ENCODE measurements around the gene ST3GAL5. TPM values are rescaled to one million over a fixed set of nuclear protein-coding genes. Genes with fewer than 3 reads are reported as not detected.
A peak's percentile ranks its signal among the peaks of the same experiment; 100 is the strongest.

ST3GAL5 gene
- total and polyA plus RNA-seq, 8 donors = 4.1 to 84.2 (median 11.8) TPM

GRCh38 chr2:85807756-85808155 is 81.0 kb downstream of the ST3GAL5 start:
- H3K36me3 ChIP-seq = no peaks in the 10 kb centered on the region
- H3K27me3 ChIP-seq = no peaks in the 10 kb centered on the region
- no peak for DNase-seq
- H3K27ac ChIP-seq = no peak overlapping the region
- no peak for TF ChIP-seq POLR2A (IDR thresholded peaks at IDR 0.05)
- no peak for TF ChIP-seq EP300 (IDR thresholded peaks at IDR 0.05)
- no peak for TF ChIP-seq POLR2AphosphoS5 (IDR thresholded peaks at IDR 0.05)
- no peak for TF ChIP-seq CTCF (IDR thresholded peaks at IDR 0.05)
- H3K4me3 ChIP-seq = no peak overlapping the region
- intact Hi-C loops (cut with DNase I; ENCODE audit: low total_unique reads) = no loop called here
- H3K4me1 ChIP-seq = peaks cover 14 to 54% (median 26%) of the 10 kb centered on the region in 4 donors
- whole genome bisulfite sequencing, 5 donors = 91 to 100% (median 95%) methylated on average over 3 of the region's 3 CpGs
- no peaks in the 10 kb centered on the region for H3K9me3 ChIP-seq

DNA sequence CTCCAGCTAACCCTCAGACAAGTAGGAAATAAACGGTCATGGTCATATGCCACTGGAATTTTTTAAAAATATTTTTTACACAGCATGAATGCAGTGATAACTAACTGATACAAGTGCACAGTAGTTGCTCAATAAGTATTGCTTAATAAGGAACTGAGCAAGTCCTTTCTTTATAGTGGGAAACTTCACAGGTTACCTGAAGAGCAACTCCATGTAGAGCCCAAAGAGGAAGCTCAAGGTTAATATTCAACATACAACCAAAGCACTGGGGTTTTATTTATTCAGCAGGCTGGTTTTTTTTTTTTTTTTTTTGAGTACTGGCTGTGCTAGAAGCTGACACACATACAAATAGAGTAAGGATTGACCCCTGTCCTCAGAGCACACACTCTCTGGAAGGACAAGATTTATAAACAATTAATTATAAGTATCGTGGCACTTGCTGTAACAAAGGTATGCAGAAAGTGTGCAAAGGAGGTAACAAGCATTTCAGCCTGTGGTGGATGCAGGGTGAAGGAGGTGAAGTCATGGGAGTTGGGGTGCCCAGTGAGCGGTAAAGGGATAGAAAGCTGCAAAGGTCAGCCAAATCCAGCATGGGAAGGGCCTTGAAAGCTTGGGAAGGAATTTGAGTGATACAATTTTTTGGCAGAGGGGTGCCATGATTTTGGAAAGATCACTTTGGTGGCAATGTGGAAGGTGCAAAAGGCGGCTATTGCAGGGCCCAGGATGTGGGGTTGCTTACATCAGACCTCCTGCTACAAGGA is 82.3 kb downstream of the ST3GAL5 start:
- DNase-seq = no peak
- no peaks in the 10 kb centered on the region for H3K9me3 ChIP-seq
- 68 to 77% (median 74%) methylated on average over 4 of the region's 4 CpGs for WGBS, 5 donors
- intact Hi-C loops (cut with DNase I; ENCODE audit: low total_unique reads) = no loop called here
- TF ChIP-seq CTCF (IDR thresholded peaks at IDR 0.05) (no peak), EP300 (IDR thresholded peaks at IDR 0.05) (no peak), POLR2A (IDR thresholded peaks at IDR 0.05) (no peak), POLR2AphosphoS5 (IDR thresholded peaks at IDR 0.05) (no peak)
- H3K4me1 ChIP-seq = peaks cover 10 to 45% (median 22%) of the 10 kb centered on the region in 4 donors
- no peaks in the 10 kb centered on the region for H3K36me3 ChIP-seq
- no peak overlapping the region for H3K4me3 ChIP-seq
- H3K27me3 ChIP-seq = no peaks in the 10 kb centered on the region
- H3K27ac ChIP-seq = peak overlapping the region in 2 of 5 donors; percentile 7 to 47

DNA sequence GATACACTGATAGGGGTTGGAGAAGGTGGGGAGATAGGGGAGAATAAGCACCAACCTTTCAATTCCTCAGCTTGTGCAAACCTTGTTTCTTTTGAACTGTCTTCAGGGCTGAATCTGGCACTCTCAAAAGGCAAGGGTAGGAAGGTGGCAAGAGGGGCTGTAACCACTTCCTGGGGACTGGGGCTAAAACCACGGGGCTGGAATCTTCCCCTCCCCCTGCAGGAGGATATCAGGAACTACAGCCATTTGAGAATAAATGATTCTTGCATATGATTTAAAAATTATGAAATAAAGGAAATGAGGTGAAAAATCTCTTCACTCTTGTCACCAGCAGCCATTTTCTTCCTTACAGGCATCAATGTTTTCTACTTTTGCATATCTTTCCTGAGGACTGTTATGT is 84.2 kb downstream of the ST3GAL5 start:
- no peak for DNase-seq
- peaks cover 0 to 30% (median 10%) of the 10 kb centered on the region in 4 donors for H3K4me1 ChIP-seq
- intact Hi-C loops (cut with DNase I; ENCODE audit: low total_unique reads) = no loop called here
- peaks cover 0 to 7% (median 3%) of the 10 kb centered on the region in 4 donors for H3K9me3 ChIP-seq
- no peaks in the 10 kb centered on the region for H3K27me3 ChIP-seq
- TF ChIP-seq EP300 (IDR thresholded peaks at IDR 0.05) = no peak
- TF ChIP-seq CTCF (IDR thresholded peaks at IDR 0.05) = peak in 4 of 7 experiments; percentile 39 to 52 (median 41)
- H3K27ac ChIP-seq = no peak overlapping the region
- WGBS, 5 donors = 0 to 2% (median 0%) methylated on average over 1 of the region's 1 CpG
- H3K36me3 ChIP-seq = no peaks in the 10 kb centered on the region
- no peak overlapping the region for H3K4me3 ChIP-seq

DNA sequence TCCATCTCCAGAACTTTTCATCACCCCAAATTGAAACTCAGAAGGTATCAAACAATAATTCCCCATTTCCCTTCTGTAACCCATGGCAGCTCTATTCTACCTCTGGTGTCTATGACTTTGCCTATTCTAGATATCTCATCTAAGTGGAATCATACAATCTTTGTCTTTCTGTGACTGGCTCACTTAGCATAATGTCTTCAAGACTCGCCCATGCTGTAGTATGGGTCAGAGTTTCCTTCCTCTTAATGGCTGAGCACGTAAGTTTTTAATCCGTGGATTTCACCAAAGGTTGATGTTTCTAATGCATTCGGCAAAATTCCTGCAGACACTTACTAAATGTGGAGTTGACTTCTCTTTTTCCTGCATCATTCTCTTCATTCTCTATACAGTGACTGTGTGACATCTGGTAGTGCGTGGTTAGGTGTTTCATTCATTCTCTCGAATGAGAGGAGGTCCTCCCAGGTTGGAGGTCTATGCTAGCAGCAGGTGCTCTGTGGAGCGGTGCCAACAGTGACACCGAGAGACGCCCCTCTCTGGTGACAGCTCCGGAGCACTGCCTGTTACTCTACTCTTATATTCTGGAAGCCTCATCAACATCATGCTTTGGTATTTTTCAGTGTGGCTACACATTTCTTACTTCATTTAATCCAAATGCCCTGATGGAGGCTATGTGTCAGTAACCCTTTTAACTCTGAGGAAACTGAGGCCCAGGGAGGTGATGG is 84.9 kb downstream of the ST3GAL5 start:
- WGBS, 5 donors = 76 to 85% (median 81%) methylated on average over 10 of the region's 10 CpGs
- intact Hi-C loops (cut with DNase I; ENCODE audit: low total_unique reads) = no loop called here
- no peak for DNase-seq
- no peak overlapping the region for H3K4me3 ChIP-seq
- no peak overlapping the region for H3K27ac ChIP-seq
- peaks cover 0 to 30% (median 10%) of the 10 kb centered on the region in 4 donors for H3K4me1 ChIP-seq
- H3K36me3 ChIP-seq = no peaks in the 10 kb centered on the region
- peaks cover 0 to 5% (median 0%) of the 10 kb centered on the region in 3 donors for H3K27me3 ChIP-seq
- TF ChIP-seq EP300 (IDR thresholded peaks at IDR 0.05) (no peak), POLR2AphosphoS5 (IDR thresholded peaks at IDR 0.05) (no peak), POLR2A (IDR thresholded peaks at IDR 0.05) (no peak), CTCF (IDR thresholded peaks at IDR 0.05) (no peak)
- peaks cover 0 to 7% (median 3%) of the 10 kb centered on the region in 4 donors for H3K9me3 ChIP-seq
